ENCODE data around the gene ATAD3A. TPM values are rescaled to one million over a fixed set of nuclear protein-coding genes. Genes with fewer than 3 reads are reported as not detected.
"Not testable (repeated sequence)": the region's sequence is repeated elsewhere in the genome, so short reads cannot be mapped to it uniquely, and the experiment has no call there.

Gene ATAD3A
- total and polyA plus RNA-seq, 10 donors: 11.3 to 29.0 (median 17.1) TPM

DNA sequence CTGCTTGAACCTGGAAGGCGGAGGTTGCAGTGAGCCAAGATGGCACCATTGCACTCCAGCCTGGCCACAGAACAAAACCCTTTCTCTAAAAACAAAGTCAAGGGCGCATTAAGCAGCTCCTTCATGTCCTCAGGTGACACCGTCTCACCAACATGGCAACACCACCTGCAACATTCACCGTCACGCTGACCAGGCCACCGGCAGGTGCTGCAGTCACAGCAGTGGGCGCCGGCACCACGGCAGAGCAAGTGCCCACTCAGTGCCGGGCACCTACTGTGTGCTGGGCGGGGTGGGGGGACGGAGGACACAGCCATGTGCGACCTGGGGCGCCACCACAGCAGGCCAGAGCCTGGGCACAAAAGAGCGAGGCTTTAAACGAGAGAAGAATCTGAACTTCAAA, 28.2 kb upstream of the ATAD3A start:
- TF ChIP-seq POLR2AphosphoS5 (IDR thresholded peaks at IDR 0.05): peak in 2 of 3 donors; percentile 6 to 35
- TF ChIP-seq, protein P1, sequence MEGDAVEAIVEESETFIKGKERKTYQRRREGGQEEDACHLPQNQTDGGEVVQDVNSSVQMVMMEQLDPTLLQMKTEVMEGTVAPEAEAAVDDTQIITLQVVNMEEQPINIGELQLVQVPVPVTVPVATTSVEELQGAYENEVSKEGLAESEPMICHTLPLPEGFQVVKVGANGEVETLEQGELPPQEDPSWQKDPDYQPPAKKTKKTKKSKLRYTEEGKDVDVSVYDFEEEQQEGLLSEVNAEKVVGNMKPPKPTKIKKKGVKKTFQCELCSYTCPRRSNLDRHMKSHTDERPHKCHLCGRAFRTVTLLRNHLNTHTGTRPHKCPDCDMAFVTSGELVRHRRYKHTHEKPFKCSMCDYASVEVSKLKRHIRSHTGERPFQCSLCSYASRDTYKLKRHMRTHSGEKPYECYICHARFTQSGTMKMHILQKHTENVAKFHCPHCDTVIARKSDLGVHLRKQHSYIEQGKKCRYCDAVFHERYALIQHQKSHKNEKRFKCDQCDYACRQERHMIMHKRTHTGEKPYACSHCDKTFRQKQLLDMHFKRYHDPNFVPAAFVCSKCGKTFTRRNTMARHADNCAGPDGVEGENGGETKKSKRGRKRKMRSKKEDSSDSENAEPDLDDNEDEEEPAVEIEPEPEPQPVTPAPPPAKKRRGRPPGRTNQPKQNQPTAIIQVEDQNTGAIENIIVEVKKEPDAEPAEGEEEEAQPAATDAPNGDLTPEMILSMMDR (IDR thresholded peaks at IDR 0.05 in 8 of 11, conservative IDR thresholded peaks at IDR 0.05 in 3 of 11): no peak
- intact Hi-C loops (cut with DNase I; ENCODE audit: low total_unique reads): no loop called here
- Histone ChIP-seq H3K9me3 (no peaks in the 10 kb centered on the region), H3K27me3 (replicated peaks in 1 of 7) (no peaks in the 10 kb centered on the region), H3K27ac (no peak overlapping the region), H3K36me3 (peaks cover 0 to 94% (median 74%) of the 10 kb centered on the region in 6 donors), H3K4me3 (no peak overlapping the region), H3K4me1 (no peaks in the 10 kb centered on the region)
- DNase-seq: no peak
- 89 to 97% (median 96%) methylated on average over 16 of the region's 16 CpGs for WGBS, 5 donors

- intact Hi-C loops (cut with DNase I; ENCODE audit: low total_unique reads); H3K27me3 ChIP-seq (replicated peaks in 1 of 7); H3K4me3 ChIP-seq; H3K27ac ChIP-seq; H3K9me3 ChIP-seq; DNase-seq; H3K4me1 ChIP-seq: not testable (repeated sequence)
- 89 to 98% (median 96%) methylated on average over 12 to 43 of the region's 46 CpGs for WGBS, 5 donors
- peaks cover 0 to 95% (median 77%) of the 10 kb centered on the region in 6 donors for H3K36me3 ChIP-seq
Observed at GRCh38 chr1:1484976-1485750, 26.8 kb upstream of the ATAD3A start.

- H3K9me3 ChIP-seq; H3K4me1 ChIP-seq; H3K4me3 ChIP-seq; H3K27ac ChIP-seq; DNase-seq; H3K27me3 ChIP-seq (replicated peaks in 1 of 7); intact Hi-C loops (cut with DNase I; ENCODE audit: low total_unique reads): not testable (repeated sequence)
- peaks cover 0 to 95% (median 77%) of the 10 kb centered on the region in 6 donors for H3K36me3 ChIP-seq
- WGBS, 5 donors: 84 to 97% (median 96%) methylated on average over 6 to 31 of the region's 31 CpGs
Observed at GRCh38 chr1:1485755-1486317, 26.1 kb upstream of the ATAD3A start.

DNA sequence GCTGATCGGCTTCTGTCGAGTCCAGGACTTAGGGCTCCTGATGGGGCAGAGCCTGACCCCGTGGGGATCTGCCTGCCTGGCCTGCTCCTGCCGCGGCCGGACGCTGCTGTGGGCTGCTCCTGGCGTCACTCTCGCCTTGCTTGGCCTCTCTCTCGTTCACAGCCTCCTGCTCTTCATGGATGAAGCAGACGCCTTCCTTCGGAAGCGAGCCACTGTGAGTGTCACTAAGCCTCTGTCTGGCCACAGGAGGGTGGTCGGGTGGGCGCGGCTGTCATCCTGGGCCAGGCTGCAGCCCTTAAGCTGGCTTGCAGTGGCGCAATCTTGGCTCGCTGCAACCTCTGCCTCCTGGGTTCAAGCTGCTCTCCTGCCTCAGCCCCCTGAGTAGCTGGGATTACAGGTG, 24.3 kb upstream of the ATAD3A start:
- H3K36me3 ChIP-seq: peaks cover 0 to 100% (median 80%) of the 10 kb centered on the region in 6 donors
- no peaks in the 10 kb centered on the region for H3K27me3 ChIP-seq (replicated peaks in 1 of 7)
- no peak for DNase-seq
- no peaks in the 10 kb centered on the region for H3K4me1 ChIP-seq
- H3K4me3 ChIP-seq: no peak overlapping the region
- 95 to 99% (median 95%) methylated on average over 6 to 18 of the region's 18 CpGs for WGBS, 5 donors
- H3K27ac ChIP-seq: no peak overlapping the region
- peaks cover 0 to 17% (median 13%) of the 10 kb centered on the region in 8 donors for H3K9me3 ChIP-seq
- TF ChIP-seq POLR2AphosphoS5 (IDR thresholded peaks at IDR 0.05) (no peak), POLR2A (IDR thresholded peaks at IDR 0.05) (no peak)
- TF ChIP-seq, protein P1 (IDR thresholded peaks at IDR 0.05 in 8 of 11, conservative IDR thresholded peaks at IDR 0.05 in 3 of 11): no peak
- intact Hi-C loops (cut with DNase I; ENCODE audit: low total_unique reads): no loop called here

- TF ChIP-seq, protein P1 (IDR thresholded peaks at IDR 0.05 in 8 of 11, conservative IDR thresholded peaks at IDR 0.05 in 3 of 11): no peak
- TF ChIP-seq POLR2AphosphoS5 (IDR thresholded peaks at IDR 0.05) (no peak), POLR2A (IDR thresholded peaks at IDR 0.05) (no peak)
- DNase-seq: no peak
- 96 to 99% (median 97%) methylated on average over 8 to 16 of the region's 16 CpGs for WGBS, 5 donors
- peaks cover 0 to 100% (median 80%) of the 10 kb centered on the region in 6 donors for H3K36me3 ChIP-seq
- H3K27ac ChIP-seq: no peak overlapping the region
- peaks cover 0 to 32% (median 27%) of the 10 kb centered on the region in 8 donors for H3K9me3 ChIP-seq
- no peak overlapping the region for H3K4me3 ChIP-seq
- H3K27me3 ChIP-seq (replicated peaks in 1 of 7): no peaks in the 10 kb centered on the region
- intact Hi-C loops (cut with DNase I; ENCODE audit: low total_unique reads): no loop called here
- no peaks in the 10 kb centered on the region for H3K4me1 ChIP-seq
Observed at GRCh38 chr1:1489231-1489630, 22.7 kb upstream of the ATAD3A start.

Data from spleen (tissue), 11 donors.